Activated CD4-positive, CD25-positive, alpha-beta regulatory T cell (primary cell): ENCODE measurements around the gene ISCU.
A peak's percentile ranks its signal among the peaks of the same experiment; 100 is the strongest.
"Not testable (repeated sequence)": the region's sequence is repeated elsewhere in the genome, so short reads cannot be mapped to it uniquely, and the experiment has no call there.

ENCODE experiments used
- DNase-seq, 4 experiments: peaks; one replicate each; lab custom pipeline; 2025; lab: John Stamatoyannopoulos, UW

The ISCU gene

GRCh38 chr12:108618079-108618952, 55.9 kb downstream of the ISCU start:
- DNase-seq = peak; percentile 56 to 67 (median 59)

DNA sequence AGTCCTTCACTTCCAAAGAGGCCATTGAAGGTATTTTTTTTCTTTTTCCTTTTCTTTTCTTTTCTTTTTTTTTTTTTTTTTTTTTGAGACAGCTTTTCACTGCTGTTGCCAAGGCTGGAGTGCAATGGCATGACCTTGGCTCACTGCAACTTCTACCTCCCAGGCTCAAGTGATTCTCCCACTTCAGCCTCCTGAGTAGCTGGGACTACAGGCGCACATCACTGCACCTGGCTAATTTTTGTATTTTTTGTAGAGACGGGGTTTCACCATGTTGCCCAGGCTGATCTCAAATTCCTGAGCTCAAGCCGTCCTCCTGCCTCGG, 56.5 kb downstream of the ISCU start:
- not testable (repeated sequence) for DNase-seq
